Activated naive CD8-positive, alpha-beta T cell (primary cell): Measurements from ENCODE around the gene SUSD1.

ENCODE experiments used
- H3K27ac Mint-ChIP-seq: one replicate; pipeline ENCODE4 v1.8.0; 2021; ENCODE audit warnings: mixed read lengths
- H3K27me3 Mint-ChIP-seq: one replicate; pipeline ENCODE4 v1.8.0; 2021; ENCODE audit warnings: mixed read lengths
- H3K36me3 Mint-ChIP-seq: one replicate; pipeline ENCODE4 v1.8.0; 2021; ENCODE audit warnings: mixed read lengths
- H3K4me1 Mint-ChIP-seq: one replicate; pipeline ENCODE4 v1.8.0; 2021; ENCODE audit warnings: low read depth, mixed read lengths
- H3K4me3 Mint-ChIP-seq: one replicate; pipeline ENCODE4 v1.8.0; 2021; ENCODE audit warnings: mild to moderate bottlenecking, mixed read lengths
- H3K9me3 Mint-ChIP-seq: one replicate; pipeline ENCODE4 v1.8.0; 2021; ENCODE audit warnings: low read depth, mixed read lengths

Gene SUSD1

GRCh38 chr9:112059966-112060320 is 115.2 kb downstream of the SUSD1 start:
- H3K4me1 Mint-ChIP-seq: peaks cover 30% of the 10 kb centered on the region
- peaks cover 8% of the 10 kb centered on the region for H3K36me3 Mint-ChIP-seq
- no peaks in the 10 kb centered on the region for H3K27me3 Mint-ChIP-seq
- no peak overlapping the region for H3K27ac Mint-ChIP-seq
- no peaks in the 10 kb centered on the region for H3K9me3 Mint-ChIP-seq
- H3K4me3 Mint-ChIP-seq: no peak overlapping the region

GRCh38 chr9:112059145-112059965 is 115.7 kb downstream of the SUSD1 start:
- Mint-ChIP-seq H3K4me1 (peaks cover 30% of the 10 kb centered on the region), H3K4me3 (no peak overlapping the region), H3K27me3 (no peaks in the 10 kb centered on the region), H3K36me3 (peaks cover 8% of the 10 kb centered on the region), H3K9me3 (no peaks in the 10 kb centered on the region), H3K27ac (no peak overlapping the region)

- Mint-ChIP-seq H3K9me3 (no peaks in the 10 kb centered on the region), H3K36me3 (peaks cover 21% of the 10 kb centered on the region), H3K27ac (no peak overlapping the region), H3K4me1 (peaks cover 28% of the 10 kb centered on the region), H3K27me3 (no peaks in the 10 kb centered on the region), H3K4me3 (no peak overlapping the region)
These were observed 118.1 kb downstream of the SUSD1 start for GRCh38 chr9:112056996-112057395.

GRCh38 chr9:112054916-112055315 is 120.2 kb downstream of the SUSD1 start:
- H3K36me3 Mint-ChIP-seq: peaks cover 25% of the 10 kb centered on the region
- no peaks in the 10 kb centered on the region for H3K9me3 Mint-ChIP-seq
- no peak overlapping the region for H3K27ac Mint-ChIP-seq

GRCh38 chr9:112051812-112052211 is 123.3 kb downstream of the SUSD1 start:
- Mint-ChIP-seq H3K27ac (no peak overlapping the region), H3K36me3 (peaks cover 29% of the 10 kb centered on the region), H3K27me3 (no peaks in the 10 kb centered on the region), H3K4me1 (peaks cover 19% of the 10 kb centered on the region), H3K4me3 (no peak overlapping the region), H3K9me3 (peaks cover 6% of the 10 kb centered on the region)

More at GRCh38 chr9:112054916-112055315, 120.2 kb downstream of the SUSD1 start:
- Mint-ChIP-seq H3K4me1 (peaks cover 14% of the 10 kb centered on the region), H3K4me3 (no peak overlapping the region), H3K27me3 (no peaks in the 10 kb centered on the region)

- Mint-ChIP-seq H3K36me3 (peaks cover 28% of the 10 kb centered on the region), H3K4me3 (no peak overlapping the region), H3K4me1 (peaks cover 9% of the 10 kb centered on the region), H3K9me3 (peaks cover 6% of the 10 kb centered on the region), H3K27me3 (no peaks in the 10 kb centered on the region), H3K27ac (no peak overlapping the region)
These were observed 124.3 kb downstream of the SUSD1 start for GRCh38 chr9:112050544-112051475.

GRCh38 chr9:112049811-112050516 is 125.1 kb downstream of the SUSD1 start:
- H3K36me3 Mint-ChIP-seq: peaks cover 35% of the 10 kb centered on the region
- peaks cover 7% of the 10 kb centered on the region for H3K4me1 Mint-ChIP-seq
- H3K27me3 Mint-ChIP-seq: peaks cover 4% of the 10 kb centered on the region
- peaks cover 6% of the 10 kb centered on the region for H3K9me3 Mint-ChIP-seq
- no peak overlapping the region for H3K4me3 Mint-ChIP-seq
- H3K27ac Mint-ChIP-seq: no peak overlapping the region

GRCh38 chr9:112048924-112049691 is 126.0 kb downstream of the SUSD1 start:
- H3K27me3 Mint-ChIP-seq: peaks cover 4% of the 10 kb centered on the region
- H3K9me3 Mint-ChIP-seq: peaks cover 6% of the 10 kb centered on the region
- no peak overlapping the region for H3K4me3 Mint-ChIP-seq
- H3K27ac Mint-ChIP-seq: no peak overlapping the region
- H3K36me3 Mint-ChIP-seq: peaks cover 35% of the 10 kb centered on the region
- H3K4me1 Mint-ChIP-seq: peaks cover 7% of the 10 kb centered on the region

- Mint-ChIP-seq H3K36me3 (peaks cover 25% of the 10 kb centered on the region), H3K4me1 (peaks cover 7% of the 10 kb centered on the region), H3K27ac (no peak overlapping the region), H3K27me3 (peaks cover 4% of the 10 kb centered on the region), H3K4me3 (no peak overlapping the region), H3K9me3 (peaks cover 6% of the 10 kb centered on the region)
These were observed 127.5 kb downstream of the SUSD1 start for GRCh38 chr9:112047538-112048066.

- Mint-ChIP-seq H3K36me3 (peaks cover 18% of the 10 kb centered on the region), H3K4me1 (peaks cover 7% of the 10 kb centered on the region), H3K27me3 (peaks cover 4% of the 10 kb centered on the region), H3K27ac (no peak overlapping the region), H3K9me3 (peaks cover 6% of the 10 kb centered on the region), H3K4me3 (no peak overlapping the region)
These were observed 128.9 kb downstream of the SUSD1 start for GRCh38 chr9:112046181-112046580.

- Mint-ChIP-seq H3K9me3 (peaks cover 6% of the 10 kb centered on the region), H3K4me3 (no peak overlapping the region), H3K27me3 (peaks cover 7% of the 10 kb centered on the region), H3K4me1 (peaks cover 11% of the 10 kb centered on the region), H3K36me3 (peaks cover 22% of the 10 kb centered on the region), H3K27ac (no peak overlapping the region)
These were observed 130.2 kb downstream of the SUSD1 start for GRCh38 chr9:112044881-112045280.

- peaks cover 7% of the 10 kb centered on the region for H3K27me3 Mint-ChIP-seq
- peaks cover 6% of the 10 kb centered on the region for H3K9me3 Mint-ChIP-seq
- H3K36me3 Mint-ChIP-seq: peaks cover 22% of the 10 kb centered on the region
- H3K4me3 Mint-ChIP-seq: no peak overlapping the region
- H3K27ac Mint-ChIP-seq: no peak overlapping the region
- peaks cover 15% of the 10 kb centered on the region for H3K4me1 Mint-ChIP-seq
These were observed 130.9 kb downstream of the SUSD1 start for GRCh38 chr9:112044186-112044585.

- peaks cover 6% of the 10 kb centered on the region for H3K9me3 Mint-ChIP-seq
- H3K4me1 Mint-ChIP-seq: peaks cover 22% of the 10 kb centered on the region
- no peak overlapping the region for H3K27ac Mint-ChIP-seq
- H3K36me3 Mint-ChIP-seq: peaks cover 20% of the 10 kb centered on the region
- H3K27me3 Mint-ChIP-seq: peaks cover 7% of the 10 kb centered on the region
- H3K4me3 Mint-ChIP-seq: no peak overlapping the region
These were observed 131.7 kb downstream of the SUSD1 start for GRCh38 chr9:112043423-112043822.

GRCh38 chr9:112042769-112043168 is 132.3 kb downstream of the SUSD1 start:
- Mint-ChIP-seq H3K27me3 (peaks cover 7% of the 10 kb centered on the region), H3K9me3 (peaks cover 4% of the 10 kb centered on the region)

More at GRCh38 chr9:112042769-112043168, 132.3 kb downstream of the SUSD1 start:
- Mint-ChIP-seq H3K4me3 (no peak overlapping the region), H3K36me3 (peaks cover 20% of the 10 kb centered on the region), H3K27ac (no peak overlapping the region), H3K4me1 (peaks cover 27% of the 10 kb centered on the region)
